SU-DHL-6 (cell line): ENCODE data around the gene HSH2D.

Experiments
- H2AFZ ChIP-seq: fragments of 200-600 bp; sonication (generic); 2 replicates; pipeline ENCODE4 v1.6.1; 2014; ENCODE audit warnings: low read depth, mild to moderate bottlenecking, moderate library complexity, mixed read lengths, antibody characterized with exemption, low read length; ENCODE audit not compliant: severe bottlenecking
- H3F3A ChIP-seq: fragments of 200-600 bp; shearing (Covaris generic); 2 replicates; pipeline ENCODE4 v1.6.0; 2016; ENCODE audit warnings: antibody characterized with exemption, mild to moderate bottlenecking; ENCODE audit not compliant: insufficient read depth
- H3K27ac ChIP-seq: fragments of 200-600 bp; sonication (generic); 2 replicates; pipeline ENCODE4 v1.5.1; 2016; ENCODE audit warnings: low read depth, mild to moderate bottlenecking, low read length, moderate library complexity, mixed read lengths
- H3K27me3 ChIP-seq: fragments of 200-600 bp; sonication (generic), shearing (Covaris generic); 2 replicates; pipeline ENCODE4 v1.6.0; 2014; ENCODE audit warnings: mild to moderate bottlenecking, low read length
- H3K36me3 ChIP-seq: fragments of 200-600 bp; sonication (generic); 2 replicates; pipeline ENCODE4 v1.6.1; 2014; ENCODE audit warnings: mild to moderate bottlenecking, low read length, mixed read lengths
- H3K4me2 ChIP-seq: fragments of 300-600, 200-600 bp; shearing (Covaris generic), sonication (generic); 2 replicates; pipeline ENCODE4 v1.6.0; 2014; ENCODE audit warnings: low read length, low read depth, mild to moderate bottlenecking; ENCODE audit not compliant: poor library complexity, severe bottlenecking
- H3K4me3 ChIP-seq: fragments of 200-600 bp; sonication (generic); 2 replicates; pipeline ENCODE4 v1.5.1; 2014; ENCODE audit warnings: antibody characterized with exemption, low read length, mild to moderate bottlenecking, mixed read lengths; ENCODE audit not compliant: insufficient read depth, poor library complexity, severe bottlenecking
- H3K79me2 ChIP-seq: fragments of 200-600 bp; sonication (generic); 2 replicates; pipeline ENCODE4 v1.6.1; 2014; ENCODE audit warnings: mild to moderate bottlenecking, low read length, moderate library complexity; ENCODE audit not compliant: insufficient read depth
- H3K9ac ChIP-seq: fragments of 200-600 bp; sonication (generic); 2 replicates; pipeline ENCODE4 v1.7.0; 2014; ENCODE audit warnings: mild to moderate bottlenecking, low read length
- H3K9me2 ChIP-seq: fragments of 200-600 bp; sonication (generic); replicated peaks from 2 replicates; pipeline ENCODE4 v1.6.1; 2014; ENCODE audit warnings: low read length; ENCODE audit not compliant: insufficient read depth
- H3K9me3 ChIP-seq: fragments of 200-600 bp; sonication (generic); 2 replicates; pipeline ENCODE4 v1.6.1; 2014; ENCODE audit warnings: low read length, mixed read lengths; ENCODE audit not compliant: insufficient read depth
- H4K20me1 ChIP-seq: fragments of 200-600 bp; sonication (generic); 2 replicates; pipeline ENCODE4 v1.6.1; 2014; ENCODE audit warnings: low read depth, mild to moderate bottlenecking, antibody characterized with exemption, low read length, moderate library complexity, mixed read lengths
- CTCF ChIP-seq: fragments of 200-600 bp; sonication (generic); IDR thresholded peaks from one replicate; pipeline ENCODE4 v1.5.1; 2017; ENCODE audit warnings: antibody characterized with exemption, mild to moderate bottlenecking, low read length, moderate library complexity; ENCODE audit not compliant: insufficient read depth, poor library complexity, severe bottlenecking
- EZH2phosphoT487 ChIP-seq: fragments of 200-600 bp; sonication (generic), shearing (Covaris generic); conservative IDR thresholded peaks from 2 replicates; pipeline ENCODE4 v1.6.1; 2018; ENCODE audit warnings: mild to moderate bottlenecking, antibody characterized with exemption, low read length, moderate library complexity, mixed read lengths

The HSH2D gene

GRCh38 chr19:16203256-16204004 is 59.9 kb downstream of the HSH2D start:
- TF ChIP-seq EZH2phosphoT487, result no peak
- TF ChIP-seq CTCF, result no peak
- Histone ChIP-seq H3K27ac (no peak overlapping the region), H3K4me3 (no peak overlapping the region), H3K9ac (no peak overlapping the region), H3K36me3 (no peaks in the 10 kb centered on the region), H2AFZ (no peak overlapping the region), H3F3A (no peaks in the 10 kb centered on the region), H3K9me3 (no peaks in the 10 kb centered on the region), H3K9me2 (no peaks in the 10 kb centered on the region), H3K4me2 (no peak overlapping the region), H3K79me2 (peaks cover 22% of the 10 kb centered on the region), H4K20me1 (no peaks in the 10 kb centered on the region), H3K27me3 (no peaks in the 10 kb centered on the region)

GRCh38 chr19:16204005-16204294 is 60.5 kb downstream of the HSH2D start:
- H3K27ac ChIP-seq, result no peak overlapping the region
- TF ChIP-seq CTCF (no peak), EZH2phosphoT487 (no peak)
- no peaks in the 10 kb centered on the region for H3K9me3 ChIP-seq
- H3K9me2 ChIP-seq, result no peaks in the 10 kb centered on the region
- H2AFZ ChIP-seq, result no peak overlapping the region
- H3K79me2 ChIP-seq, result peaks cover 17% of the 10 kb centered on the region
- H3K27me3 ChIP-seq, result no peaks in the 10 kb centered on the region
- no peaks in the 10 kb centered on the region for H3F3A ChIP-seq
- H4K20me1 ChIP-seq, result no peaks in the 10 kb centered on the region
- no peak overlapping the region for H3K9ac ChIP-seq
- no peak overlapping the region for H3K4me2 ChIP-seq
- no peaks in the 10 kb centered on the region for H3K36me3 ChIP-seq
- no peak overlapping the region for H3K4me3 ChIP-seq

- TF ChIP-seq CTCF (no peak), EZH2phosphoT487 (no peak)
- Histone ChIP-seq H3F3A (no peaks in the 10 kb centered on the region), H3K4me2 (no peak overlapping the region), H3K27me3 (no peaks in the 10 kb centered on the region), H3K79me2 (peaks cover 5% of the 10 kb centered on the region; the same call in 1 of the 2 replicates), H4K20me1 (no peaks in the 10 kb centered on the region), H3K4me3 (no peak overlapping the region), H3K36me3 (0 out of 2 replicates have a peak, but pooled peaks cover 3% of the 10 kb centered on the region), H3K9me3 (no peaks in the 10 kb centered on the region), H3K9ac (no peak overlapping the region), H3K9me2 (no peaks in the 10 kb centered on the region), H3K27ac (no peak overlapping the region), H2AFZ (no peak overlapping the region)
These were observed 61.9 kb downstream of the HSH2D start for GRCh38 chr19:16205205-16206045.
